Body of pancreas (tissue), 4 donors: ENCODE measurements around the gene FPR2.
A peak's percentile ranks its signal among the peaks of the same experiment; 100 is the strongest.

Source experiments
- CTCF ChIP-seq, 7 experiments: fragments of 450-650 bp in 4 of 7; fragments of 200-600 bp in 3 of 7; sonication (generic) in 3 of 7; IDR thresholded peaks; one replicate each; pipeline ENCODE4 v1.5.1; 2016 to 2019; ENCODE audit warnings: antibody characterized with exemption in 7 of 7
- POLR2A ChIP-seq, 3 donors: fragments of 450-650 bp; IDR thresholded peaks; one replicate each; pipeline ENCODE4 v1.6.1; 2016; ENCODE audit warnings: antibody characterized with exemption in 3 of 3, mild to moderate bottlenecking in 2 of 3

GRCh38 chr19:51771376-51772130 is 10.6 kb downstream of the FPR2 start:
- TF ChIP-seq CTCF (IDR thresholded peaks at IDR 0.05), result no peak
- peak in 1 of 3 donors; percentile 13 for TF ChIP-seq POLR2A (IDR thresholded peaks at IDR 0.05)
